NCI-H524 treated with DMSO at 0.1 percent for 48 hours (cell line): ENCODE results near the gene KEAP1.

Source experiments
- DNase-seq: peaks from one replicate; lab custom pipeline; 2025; lab: John Stamatoyannopoulos, UW

Gene KEAP1

DNA sequence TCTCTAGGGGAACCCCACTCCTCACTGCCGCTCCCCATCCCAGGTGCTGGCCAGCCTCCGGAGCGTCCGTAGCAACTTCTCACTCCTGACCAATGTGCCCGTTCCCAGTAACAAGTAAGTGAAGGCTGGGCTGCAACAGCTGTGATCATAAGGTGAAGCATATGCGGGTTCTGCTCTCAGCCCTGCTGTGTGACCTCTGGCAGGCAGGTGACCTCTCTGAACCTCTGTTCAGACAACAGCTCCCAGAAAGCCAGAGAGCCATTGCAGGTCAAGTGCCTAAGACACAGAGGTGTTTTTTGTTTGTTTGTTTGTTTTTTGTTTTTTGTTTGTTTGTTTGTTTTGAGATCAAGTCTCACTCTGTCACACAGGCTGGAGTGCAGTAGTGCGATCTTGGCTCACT is 54.1 kb downstream of the KEAP1 start:
- no peak for DNase-seq

GRCh38 chr19:10442698-10443097 is 60.5 kb downstream of the KEAP1 start:
- no peak for DNase-seq

- no peak for DNase-seq
These were observed 63.6 kb downstream of the KEAP1 start for GRCh38 chr19:10439588-10439987.
